SK-N-SH (cell line): ENCODE results near the gene RCSD1. TPM values are rescaled to one million over a fixed set of nuclear protein-coding genes. Genes with fewer than 3 reads are reported as not detected.

Source experiments
- CTCF ChIA-PET: fragments of 300-600, 350-600 bp; formaldehyde crosslinking; extraction: SDS; loops from one replicate; lab custom pipeline; 2021; lab: Yijun Ruan, JAX
- POLR2A ChIA-PET: fragments of 350-600 bp; sonication (Branson Sonifier 250); formaldehyde crosslinking; extraction: SDS; loops from one replicate; lab custom pipeline; 2020; ENCODE audit warnings: antibody characterized with exemption, inconsistent platforms; lab: Yijun Ruan, JAX
- DNase-seq: peaks from one replicate; pipeline ENCODE4 v3.0.0; 2012
- H2AFZ ChIP-seq: fragments of 200-600 bp; sonication (generic); 2 replicates; pipeline ENCODE4 v1.8.1; 2016; ENCODE audit warnings: antibody characterized with exemption, mild to moderate bottlenecking, low read depth
- H3F3A ChIP-seq: fragments of 200-600 bp; sonication (generic); replicated peaks from 2 replicates; pipeline ENCODE3; 2016; ENCODE audit warnings: antibody characterized with exemption, mild to moderate bottlenecking; ENCODE audit not compliant: insufficient read depth
- H3K27ac ChIP-seq, 2 experiments: fragments of 200-500 bp in 1 of 2; fragments of 200-600 bp in 1 of 2; sonication (Bioruptor generic) in 1 of 2; sonication (generic), shearing (Covaris generic) in 1 of 2; 2 replicates each; pipeline versions ENCODE4 v1.5.1 to v1.6.1; 2014 to 2016; ENCODE audit warnings: low read depth in 2 of 2, inconsistent platforms in 1 of 2, low read length in 1 of 2, mild to moderate bottlenecking in 1 of 2, mixed read lengths in 1 of 2
- H3K27me3 ChIP-seq: fragments of 200-600 bp; sonication (generic), shearing (Covaris generic); 2 replicates; pipeline ENCODE4 v1.6.1; 2016; ENCODE audit warnings: mixed run types; ENCODE audit not compliant: insufficient read depth
- H3K36me3 ChIP-seq, 2 experiments: fragments of 200-500 bp in 1 of 2; fragments of 200-600 bp in 1 of 2; sonication (Bioruptor generic) in 1 of 2; sonication (generic) in 1 of 2; replicated peaks in 1 of 2; 2 replicates each; pipeline versions ENCODE3 to v1.5.1; 2014 to 2016; ENCODE audit warnings: low read length in 1 of 2, mild to moderate bottlenecking in 1 of 2; ENCODE audit not compliant: insufficient read depth in 2 of 2, control insufficient read depth in 1 of 2
- H3K4me1 ChIP-seq, 2 experiments: fragments of 200-500 bp in 1 of 2; fragments of 200-600 bp in 1 of 2; sonication (Bioruptor generic) in 1 of 2; sonication (generic), shearing (Covaris generic) in 1 of 2; 2 replicates each; pipeline versions ENCODE4 v1.5.1 to v1.6.1; 2014 to 2016; ENCODE audit warnings: low read depth in 1 of 2, low read length in 1 of 2, mixed run types in 1 of 2; ENCODE audit not compliant: insufficient read depth in 2 of 2, control insufficient read depth in 1 of 2
- H3K4me2 ChIP-seq: fragments of 200-600 bp; sonication (generic), shearing (Covaris generic); 2 replicates; pipeline ENCODE4 v1.6.1; 2017; ENCODE audit warnings: mixed run types
- H3K4me3 ChIP-seq, 2 experiments: fragments of 200-500 bp in 1 of 2; fragments of 200-600 bp in 1 of 2; sonication (Bioruptor generic) in 1 of 2; sonication (generic), shearing (Covaris generic) in 1 of 2; 2 replicates each; pipeline versions ENCODE4 v1.5.1 to v1.8.1; 2014 to 2016; ENCODE audit warnings: low read depth in 2 of 2, inconsistent platforms in 1 of 2, low read length in 1 of 2, mild to moderate bottlenecking in 1 of 2, mixed read lengths in 1 of 2, moderate library complexity in 1 of 2
- H3K79me2 ChIP-seq: fragments of 200-600 bp; sonication (generic); 2 replicates; pipeline ENCODE4 v1.8.1; 2017; ENCODE audit warnings: mild to moderate bottlenecking; ENCODE audit not compliant: insufficient read depth
- H3K9ac ChIP-seq: fragments of 200-600 bp; sonication (generic); 2 replicates; pipeline ENCODE4 v1.6.1; 2017; ENCODE audit warnings: mixed run types
- H3K9me2 ChIP-seq: fragments of 200-600 bp; sonication (generic); 2 replicates; pipeline ENCODE4 v1.6.1; 2017; ENCODE audit warnings: mixed run types
- H3K9me3 ChIP-seq: fragments of 200-600 bp; sonication (generic); 2 replicates; pipeline ENCODE4 v1.6.1; 2017; ENCODE audit warnings: mixed run types, mild to moderate bottlenecking, moderate library complexity
- H4K20me1 ChIP-seq: fragments of 200-600 bp; sonication (generic); 2 replicates; pipeline ENCODE4 v1.6.1; 2017; ENCODE audit warnings: mild to moderate bottlenecking, mixed run types; ENCODE audit not compliant: insufficient read depth
- JUND ChIP-seq: IDR thresholded peaks from 2 replicates; pipeline ENCODE4 v1.4.0; 2012
- MXI1 ChIP-seq: IDR thresholded peaks from 2 replicates; pipeline ENCODE4 v1.6.1; 2012; ENCODE audit warnings: mild to moderate bottlenecking, low read depth, low read length, improper control_type of control experiment
- NFIC ChIP-seq: IDR thresholded peaks from 2 replicates; pipeline ENCODE4 v1.4.0; 2012; ENCODE audit warnings: borderline replicate concordance
- POLR2AphosphoS5 ChIP-seq: IDR thresholded peaks from 2 replicates; pipeline ENCODE4 v1.6.1; 2012; ENCODE audit warnings: low read depth, low read length
- SIN3A ChIP-seq: IDR thresholded peaks from 2 replicates; pipeline ENCODE4 v1.6.1; 2012; ENCODE audit warnings: low read depth, mild to moderate bottlenecking, low read length, moderate library complexity, borderline replicate concordance
- TCF12 ChIP-seq: IDR thresholded peaks from 2 replicates; pipeline ENCODE4 v1.4.0; 2012
- WGBS: methylation state at CpG from one replicate; pipeline ENCODE4 v1.1.6; 2017; ENCODE audit warnings: low lambda C conversion rate; 5-methylcytosine and 5-hydroxymethylcytosine counted together
- polyA plus RNA-seq, 3 experiments: library from polyadenylated mRNA; depleted of rRNA; stranded (reverse); fragments of >200 nt; gene quantifications; 2 replicates each; pipeline ENCODE4 v1.2.3, GENCODE V29; 2012
- TF ChIP-seq, protein P1 (sequence below): IDR thresholded peaks from 2 replicates; pipeline ENCODE4 v1.4.0; 2012; ENCODE audit warnings: low read depth
- TF ChIP-seq, protein P2 (sequence below): fragments of 200-600 bp; sonication (generic); IDR thresholded peaks from 2 replicates; pipeline ENCODE4 v1.6.1; 2017; ENCODE audit warnings: antibody characterized with exemption, mild to moderate bottlenecking, moderate library complexity

RCSD1 gene
- polyA plus RNA-seq, 1 of the 3 experiments (the other 2 are of a cell fraction): 0.02 TPM

DNA sequence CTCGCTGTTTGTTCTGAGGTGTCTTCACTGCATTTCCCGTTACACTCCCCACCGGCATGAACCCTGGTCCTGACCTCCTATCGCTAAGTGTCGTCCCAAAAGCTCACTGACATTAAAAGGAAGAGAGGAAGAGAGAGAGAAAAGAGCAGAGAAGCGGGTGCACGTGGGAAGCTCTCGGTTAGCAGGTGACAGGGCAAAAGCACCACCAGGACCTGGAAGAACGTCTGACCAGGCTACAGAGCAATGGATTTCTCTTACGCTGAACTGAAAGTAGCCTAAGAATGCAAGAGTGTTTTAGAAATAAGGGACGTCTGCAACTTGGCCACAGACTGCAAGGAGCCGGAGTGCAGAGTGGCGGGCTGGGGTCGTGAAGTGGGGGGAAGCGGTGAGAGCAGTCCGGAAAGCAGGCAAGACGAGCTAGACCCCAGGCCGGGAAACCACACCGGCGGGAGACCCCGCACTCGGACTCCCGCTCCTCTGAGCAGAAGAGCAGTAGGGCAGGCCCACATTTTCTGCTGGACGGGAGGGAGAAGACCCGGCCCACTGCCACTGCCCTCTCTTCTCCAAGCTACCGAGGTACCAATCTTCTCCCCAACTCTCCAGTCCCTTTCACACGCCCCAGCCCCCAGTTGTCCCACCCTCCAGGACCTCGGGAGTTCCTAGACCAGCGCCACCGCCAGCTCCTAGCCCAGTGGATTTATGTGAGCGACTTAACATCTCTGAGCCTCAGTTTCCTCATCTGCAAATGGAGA lies 83.5 kb downstream of the RCSD1 start:
- Histone ChIP-seq H3F3A (peaks cover 7% of the 10 kb centered on the region), H3K4me3 (peak overlapping the region; percentile 76 to 83), H3K4me2 (peak overlapping the region; percentile 84), H3K9me3 (no peaks in the 10 kb centered on the region), H2AFZ (peak overlapping the region; percentile 91), H3K27me3 (peaks cover 8% of the 10 kb centered on the region; the same call in 1 of the 2 replicates), H3K4me1 (peaks cover 0 to 5% of the 10 kb centered on the region in 2 experiments; a peak in 1 of 4 replicates), H4K20me1 (no peaks in the 10 kb centered on the region), H3K9ac (peak overlapping the region; percentile 79), H3K79me2 (no peaks in the 10 kb centered on the region), H3K36me3 (no peaks in the 10 kb centered on the region), H3K27ac (peak overlapping the region in 1 of 2 experiments; percentile 70; a peak in 1 of 4 replicates), H3K9me2 (no peaks in the 10 kb centered on the region)
- DNase-seq: peak; percentile 51
- ChIA-PET CTCF (interaction anchor here (0.7 to 3.5 kb wide), 7 partner anchors 8 to 423 kb away, joined by 3 to 20 read pairs (median 3); partner anchors contain the start of genes GPR161 and MPZL1), POLR2A (no interaction called here)
- TF ChIP-seq JUND (no peak), TCF12 (no peak), MXI1 (peak; percentile 76), SIN3A (peak; percentile 43; the same call in 1 of the 2 replicates), POLR2AphosphoS5 (no peak)
- TF ChIP-seq, protein P1, sequence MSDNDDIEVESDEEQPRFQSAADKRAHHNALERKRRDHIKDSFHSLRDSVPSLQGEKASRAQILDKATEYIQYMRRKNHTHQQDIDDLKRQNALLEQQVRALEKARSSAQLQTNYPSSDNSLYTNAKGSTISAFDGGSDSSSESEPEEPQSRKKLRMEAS: peak; percentile 55; the same call in 1 of the 2 replicates
- TF ChIP-seq, protein P2, sequence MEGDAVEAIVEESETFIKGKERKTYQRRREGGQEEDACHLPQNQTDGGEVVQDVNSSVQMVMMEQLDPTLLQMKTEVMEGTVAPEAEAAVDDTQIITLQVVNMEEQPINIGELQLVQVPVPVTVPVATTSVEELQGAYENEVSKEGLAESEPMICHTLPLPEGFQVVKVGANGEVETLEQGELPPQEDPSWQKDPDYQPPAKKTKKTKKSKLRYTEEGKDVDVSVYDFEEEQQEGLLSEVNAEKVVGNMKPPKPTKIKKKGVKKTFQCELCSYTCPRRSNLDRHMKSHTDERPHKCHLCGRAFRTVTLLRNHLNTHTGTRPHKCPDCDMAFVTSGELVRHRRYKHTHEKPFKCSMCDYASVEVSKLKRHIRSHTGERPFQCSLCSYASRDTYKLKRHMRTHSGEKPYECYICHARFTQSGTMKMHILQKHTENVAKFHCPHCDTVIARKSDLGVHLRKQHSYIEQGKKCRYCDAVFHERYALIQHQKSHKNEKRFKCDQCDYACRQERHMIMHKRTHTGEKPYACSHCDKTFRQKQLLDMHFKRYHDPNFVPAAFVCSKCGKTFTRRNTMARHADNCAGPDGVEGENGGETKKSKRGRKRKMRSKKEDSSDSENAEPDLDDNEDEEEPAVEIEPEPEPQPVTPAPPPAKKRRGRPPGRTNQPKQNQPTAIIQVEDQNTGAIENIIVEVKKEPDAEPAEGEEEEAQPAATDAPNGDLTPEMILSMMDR: no peak
- WGBS: 11% methylated on average over 18 of the region's 31 CpGs

DNA sequence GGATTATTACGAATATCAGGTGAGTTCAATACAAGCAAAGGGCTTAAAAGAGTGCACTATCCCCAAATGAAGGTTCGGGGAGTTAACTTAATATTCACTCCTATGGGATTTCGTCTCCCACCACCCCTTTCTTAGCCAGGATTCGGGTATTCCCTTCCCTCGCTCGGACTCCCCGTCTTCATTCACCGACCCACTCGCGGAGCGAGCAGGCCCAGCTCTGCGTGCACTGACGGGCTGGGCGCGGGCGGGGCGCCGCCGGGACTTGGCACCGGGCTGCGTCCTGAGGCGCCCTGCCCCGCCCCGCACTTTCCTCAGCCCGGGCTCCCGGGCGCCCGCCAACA lies 84.0 kb downstream of the RCSD1 start:
- Histone ChIP-seq H3K9me3 (no peaks in the 10 kb centered on the region), H3K9ac (peak overlapping the region; percentile 79), H3F3A (peaks cover 7% of the 10 kb centered on the region), H4K20me1 (no peaks in the 10 kb centered on the region), H3K79me2 (no peaks in the 10 kb centered on the region), H3K9me2 (no peaks in the 10 kb centered on the region), H3K4me2 (peak overlapping the region; percentile 84), H3K27me3 (peaks cover 8% of the 10 kb centered on the region; the same call in 1 of the 2 replicates), H3K27ac (peak overlapping the region; percentile 70 to 81), H3K4me3 (peak overlapping the region; percentile 76 to 83), H3K36me3 (no peaks in the 10 kb centered on the region), H3K4me1 (peaks cover 0 to 5% of the 10 kb centered on the region in 2 experiments; a peak in 1 of 4 replicates), H2AFZ (peak overlapping the region; percentile 91)
- under 1% methylated on average over 24 of the region's 28 CpGs for WGBS
- TF ChIP-seq JUND (no peak), NFIC (peak; percentile 17; the same call in 1 of the 2 replicates)
- POLR2A ChIA-PET: no interaction called here
- CTCF ChIA-PET: interaction anchor here (0.7 to 3.5 kb wide), 8 partner anchors 8 to 422 kb away, joined by 3 to 20 read pairs (median 3); partner anchors contain the start of genes GPR161 and MPZL1
- DNase-seq: no peak
